ENCODE measurements around the gene CCDC78. TPM values are rescaled to one million over a fixed set of nuclear protein-coding genes. Genes with fewer than 3 reads are reported as not detected.
A peak's percentile ranks its signal among the peaks of the same experiment; 100 is the strongest.

The CCDC78 gene
- total and polyA plus RNA-seq, 2 of the 13 experiments (the other 11 are each of a cell fraction or from before 2014, with no cell fraction given) = 0.53 to 1.5 TPM

DNA sequence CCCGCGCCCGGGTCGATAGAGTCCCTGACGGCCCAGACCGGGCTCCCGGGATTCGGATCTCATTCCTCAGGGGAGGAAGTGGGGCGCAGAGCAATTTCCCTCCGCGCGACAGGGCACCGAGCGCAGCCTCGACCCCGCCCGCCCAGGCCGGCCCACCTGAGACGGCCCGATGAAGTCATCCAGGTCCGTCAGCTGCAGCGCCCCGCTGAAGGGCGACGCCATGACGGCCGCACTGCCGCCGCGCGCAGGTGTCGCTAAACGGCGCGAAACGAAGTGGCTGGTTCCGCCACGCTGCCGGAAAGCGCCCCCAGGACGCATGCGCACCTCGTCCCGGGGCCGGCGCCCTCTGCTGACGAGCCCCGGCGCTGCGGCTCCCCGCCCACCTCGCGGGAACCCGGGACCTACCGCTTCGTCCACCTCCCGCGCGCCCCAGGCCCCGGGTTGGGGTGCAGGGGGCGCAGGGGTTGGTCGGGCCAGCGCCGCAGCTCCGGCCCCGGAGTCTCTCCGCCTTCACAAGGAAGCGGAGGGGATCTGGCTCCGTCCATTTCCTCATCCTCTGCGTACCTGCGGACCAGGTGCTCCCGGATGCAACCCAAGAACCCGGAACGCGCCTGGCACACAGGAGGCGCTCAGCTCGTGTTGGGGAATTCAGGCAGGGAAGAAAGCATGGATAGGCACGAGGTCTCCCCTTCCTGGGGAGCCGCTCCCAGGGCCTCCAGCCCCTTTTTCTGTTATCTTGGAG is 14.7 kb upstream of the CCDC78 start, which contains the start of gene CIAO3 (continued):
- TF ChIP-seq YY1 (IDR thresholded peaks at IDR 0.05; ENCODE audit: insufficient read depth, insufficient replicate concordance, low read depth, low read length) = peak; percentile 97
- TF ChIP-seq ZFP36L2 (CRISPR knock-in tag; IDR thresholded peaks at IDR 0.05) = no peak
- peak; percentile 44; the same call in 1 of the 2 replicates for TF ChIP-seq ZNF33B (CRISPR knock-in tag; IDR thresholded peaks at IDR 0.05)
- peak; percentile 87; the same call in 1 of the 2 replicates for TF ChIP-seq ZNF556 (CRISPR knock-in tag; IDR thresholded peaks at IDR 0.05; ENCODE audit: borderline replicate concordance)
- TF ChIP-seq, protein P1, sequence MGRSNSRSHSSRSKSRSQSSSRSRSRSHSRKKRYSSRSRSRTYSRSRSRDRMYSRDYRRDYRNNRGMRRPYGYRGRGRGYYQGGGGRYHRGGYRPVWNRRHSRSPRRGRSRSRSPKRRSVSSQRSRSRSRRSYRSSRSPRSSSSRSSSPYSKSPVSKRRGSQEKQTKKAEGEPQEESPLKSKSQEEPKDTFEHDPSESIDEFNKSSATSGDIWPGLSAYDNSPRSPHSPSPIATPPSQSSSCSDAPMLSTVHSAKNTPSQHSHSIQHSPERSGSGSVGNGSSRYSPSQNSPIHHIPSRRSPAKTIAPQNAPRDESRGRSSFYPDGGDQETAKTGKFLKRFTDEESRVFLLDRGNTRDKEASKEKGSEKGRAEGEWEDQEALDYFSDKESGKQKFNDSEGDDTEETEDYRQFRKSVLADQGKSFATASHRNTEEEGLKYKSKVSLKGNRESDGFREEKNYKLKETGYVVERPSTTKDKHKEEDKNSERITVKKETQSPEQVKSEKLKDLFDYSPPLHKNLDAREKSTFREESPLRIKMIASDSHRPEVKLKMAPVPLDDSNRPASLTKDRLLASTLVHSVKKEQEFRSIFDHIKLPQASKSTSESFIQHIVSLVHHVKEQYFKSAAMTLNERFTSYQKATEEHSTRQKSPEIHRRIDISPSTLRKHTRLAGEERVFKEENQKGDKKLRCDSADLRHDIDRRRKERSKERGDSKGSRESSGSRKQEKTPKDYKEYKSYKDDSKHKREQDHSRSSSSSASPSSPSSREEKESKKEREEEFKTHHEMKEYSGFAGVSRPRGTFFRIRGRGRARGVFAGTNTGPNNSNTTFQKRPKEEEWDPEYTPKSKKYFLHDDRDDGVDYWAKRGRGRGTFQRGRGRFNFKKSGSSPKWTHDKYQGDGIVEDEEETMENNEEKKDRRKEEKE (IDR thresholded peaks at IDR 0.05) = no peak
- TF ChIP-seq, protein P2, sequence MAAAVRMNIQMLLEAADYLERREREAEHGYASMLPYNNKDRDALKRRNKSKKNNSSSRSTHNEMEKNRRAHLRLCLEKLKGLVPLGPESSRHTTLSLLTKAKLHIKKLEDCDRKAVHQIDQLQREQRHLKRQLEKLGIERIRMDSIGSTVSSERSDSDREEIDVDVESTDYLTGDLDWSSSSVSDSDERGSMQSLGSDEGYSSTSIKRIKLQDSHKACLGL (CRISPR knock-in tag; IDR thresholded peaks at IDR 0.05) = peak; percentile 80
- TF ChIP-seq, protein P3, sequence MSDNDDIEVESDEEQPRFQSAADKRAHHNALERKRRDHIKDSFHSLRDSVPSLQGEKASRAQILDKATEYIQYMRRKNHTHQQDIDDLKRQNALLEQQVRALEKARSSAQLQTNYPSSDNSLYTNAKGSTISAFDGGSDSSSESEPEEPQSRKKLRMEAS (IDR thresholded peaks at IDR 0.05) = peak; percentile 89
- TF ChIP-seq HDAC1 (CRISPR knock-in tag; IDR thresholded peaks at IDR 0.05) = peak; percentile 97
- 0 out of 2 replicates have a peak, but pooled peaks have one; percentile 32 for TF ChIP-seq MYNN (CRISPR knock-in tag; IDR thresholded peaks at IDR 0.05; ENCODE audit: low read depth)
- TF ChIP-seq ZNF616 (CRISPR knock-in tag; IDR thresholded peaks at IDR 0.05; ENCODE audit: low read depth) = no peak
- TF ChIP-seq, protein P4, sequence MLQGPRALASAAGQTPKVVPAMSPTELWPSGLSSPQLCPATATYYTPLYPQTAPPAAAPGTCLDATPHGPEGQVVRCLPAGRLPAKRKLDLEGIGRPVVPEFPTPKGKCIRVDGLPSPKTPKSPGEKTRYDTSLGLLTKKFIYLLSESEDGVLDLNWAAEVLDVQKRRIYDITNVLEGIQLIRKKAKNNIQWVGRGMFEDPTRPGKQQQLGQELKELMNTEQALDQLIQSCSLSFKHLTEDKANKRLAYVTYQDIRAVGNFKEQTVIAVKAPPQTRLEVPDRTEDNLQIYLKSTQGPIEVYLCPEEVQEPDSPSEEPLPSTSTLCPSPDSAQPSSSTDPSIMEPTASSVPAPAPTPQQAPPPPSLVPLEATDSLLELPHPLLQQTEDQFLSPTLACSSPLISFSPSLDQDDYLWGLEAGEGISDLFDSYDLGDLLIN (CRISPR knock-in tag; IDR thresholded peaks at IDR 0.05; ENCODE audit: borderline replicate concordance) = no peak
- TF ChIP-seq ZNF780A (CRISPR knock-in tag; IDR thresholded peaks at IDR 0.05) = peak; percentile 71; the same call in 1 of the 2 replicates
- TF ChIP-seq GPN1 (CRISPR knock-in tag; IDR thresholded peaks at IDR 0.05; ENCODE audit: borderline replicate concordance) = no peak
- no peak for TF ChIP-seq NR2F1 (CRISPR knock-in tag; IDR thresholded peaks at IDR 0.05)
- TF ChIP-seq MTA3 (CRISPR knock-in tag; IDR thresholded peaks at IDR 0.05) = no peak
- TF ChIP-seq, protein P5, sequence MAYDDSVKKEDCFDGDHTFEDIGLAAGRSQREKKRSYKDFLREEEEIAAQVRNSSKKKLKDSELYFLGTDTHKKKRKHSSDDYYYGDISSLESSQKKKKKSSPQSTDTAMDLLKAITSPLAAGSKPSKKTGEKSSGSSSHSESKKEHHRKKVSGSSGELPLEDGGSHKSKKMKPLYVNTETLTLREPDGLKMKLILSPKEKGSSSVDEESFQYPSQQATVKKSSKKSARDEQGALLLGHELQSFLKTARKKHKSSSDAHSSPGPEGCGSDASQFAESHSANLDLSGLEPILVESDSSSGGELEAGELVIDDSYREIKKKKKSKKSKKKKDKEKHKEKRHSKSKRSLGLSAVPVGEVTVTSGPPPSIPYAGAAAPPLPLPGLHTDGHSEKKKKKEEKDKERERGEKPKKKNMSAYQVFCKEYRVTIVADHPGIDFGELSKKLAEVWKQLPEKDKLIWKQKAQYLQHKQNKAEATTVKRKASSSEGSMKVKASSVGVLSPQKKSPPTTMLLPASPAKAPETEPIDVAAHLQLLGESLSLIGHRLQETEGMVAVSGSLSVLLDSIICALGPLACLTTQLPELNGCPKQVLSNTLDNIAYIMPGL (CRISPR knock-in tag; IDR thresholded peaks at IDR 0.05; ENCODE audit: borderline replicate concordance in 1 of 2, low read depth in 1 of 2) = peak; percentile 94 to 95
- no peak for TF ChIP-seq NFIC (IDR thresholded peaks at IDR 0.05; ENCODE audit: low read length)
- TF ChIP-seq SUZ12 (IDR thresholded peaks at IDR 0.05; ENCODE audit: low read depth, low read length) = no peak
- TF ChIP-seq, protein P6, sequence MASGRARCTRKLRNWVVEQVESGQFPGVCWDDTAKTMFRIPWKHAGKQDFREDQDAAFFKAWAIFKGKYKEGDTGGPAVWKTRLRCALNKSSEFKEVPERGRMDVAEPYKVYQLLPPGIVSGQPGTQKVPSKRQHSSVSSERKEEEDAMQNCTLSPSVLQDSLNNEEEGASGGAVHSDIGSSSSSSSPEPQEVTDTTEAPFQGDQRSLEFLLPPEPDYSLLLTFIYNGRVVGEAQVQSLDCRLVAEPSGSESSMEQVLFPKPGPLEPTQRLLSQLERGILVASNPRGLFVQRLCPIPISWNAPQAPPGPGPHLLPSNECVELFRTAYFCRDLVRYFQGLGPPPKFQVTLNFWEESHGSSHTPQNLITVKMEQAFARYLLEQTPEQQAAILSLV (CRISPR knock-in tag; IDR thresholded peaks at IDR 0.05; ENCODE audit: borderline replicate concordance) = peak; percentile 90
- TF ChIP-seq ARHGAP35 (CRISPR knock-in tag; IDR thresholded peaks at IDR 0.05; ENCODE audit: borderline replicate concordance) = no peak
- no peak for TF ChIP-seq ZBTB8A (CRISPR knock-in tag; IDR thresholded peaks at IDR 0.05; ENCODE audit: borderline replicate concordance, low read depth)
